ENCODE measurements around the gene CELF3.
A peak's percentile ranks its signal among the peaks of the same experiment; 100 is the strongest.
"Not testable (repeated sequence)": the region's sequence is repeated elsewhere in the genome, so short reads cannot be mapped to it uniquely, and the experiment has no call there.

The CELF3 gene

GRCh38 chr1:151693057-151693651 lies 23.4 kb downstream of the CELF3 start:
- peak; percentile 26 for DNase-seq

DNA sequence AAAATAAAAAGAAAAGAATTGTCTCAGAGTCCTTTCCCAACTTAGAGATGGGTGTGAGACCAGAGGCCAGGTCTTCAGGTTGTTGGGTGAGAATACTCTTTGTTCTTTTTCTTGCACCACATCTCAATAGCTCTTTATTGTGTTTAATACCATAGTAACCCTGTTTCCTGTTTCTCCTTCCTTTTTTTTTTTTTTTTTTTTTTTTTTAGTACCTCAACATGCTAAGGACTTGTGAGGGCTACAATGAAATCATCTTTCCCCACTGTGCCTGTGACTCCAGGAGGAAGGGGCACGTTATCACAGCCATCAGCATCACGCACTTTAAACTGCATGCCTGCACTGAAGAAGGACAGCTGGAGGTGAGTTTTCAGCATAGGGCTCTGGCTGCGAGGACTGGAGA lies 24.4 kb downstream of the CELF3 start:
- DNase-seq = no peak

DNA sequence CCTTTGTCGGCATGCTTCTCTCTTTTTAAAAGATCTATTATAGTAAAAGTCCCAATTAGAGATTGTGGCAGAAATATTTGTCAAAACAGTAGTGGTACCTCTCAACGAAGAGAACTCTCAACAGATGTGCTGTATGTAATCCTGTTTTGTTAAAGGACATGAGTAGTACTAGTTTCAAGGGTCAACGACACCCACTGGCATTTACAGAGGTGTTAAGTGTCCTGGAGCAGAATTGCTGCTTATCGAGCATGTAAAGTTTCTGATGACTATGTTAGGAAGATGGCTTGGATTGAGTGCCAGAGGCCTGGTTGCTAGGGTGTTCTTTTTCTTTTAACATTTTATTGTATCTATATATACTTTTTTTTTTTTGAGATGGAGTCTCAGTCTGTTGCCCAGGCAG lies 27.1 kb downstream of the CELF3 start:
- DNase-seq = no peak

DNA sequence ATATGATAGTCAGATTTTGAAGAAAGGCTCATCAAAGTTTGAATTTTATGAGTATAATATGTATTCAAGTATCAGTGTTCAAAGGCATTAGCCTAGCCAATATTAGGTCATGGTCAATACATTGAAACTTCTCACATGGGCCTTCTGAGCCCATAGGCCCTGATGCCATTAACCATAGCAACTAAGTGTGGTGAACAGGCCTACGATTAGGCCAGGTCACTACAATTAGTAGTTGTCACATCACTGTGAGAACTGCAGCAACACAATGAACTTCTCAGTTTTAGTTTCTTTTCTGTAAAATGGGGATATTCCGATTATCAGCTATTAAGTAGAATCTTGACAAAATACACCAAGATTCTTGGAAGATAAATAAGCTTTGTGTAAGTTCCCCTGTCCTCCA lies 30.0 kb downstream of the CELF3 start:
- DNase-seq = no peak

- no peak for DNase-seq
These were observed 32.5 kb downstream of the CELF3 start for GRCh38 chr1:151684128-151684527.

GRCh38 chr1:151682901-151683300 lies 33.7 kb downstream of the CELF3 start:
- not testable (repeated sequence) for DNase-seq

DNA sequence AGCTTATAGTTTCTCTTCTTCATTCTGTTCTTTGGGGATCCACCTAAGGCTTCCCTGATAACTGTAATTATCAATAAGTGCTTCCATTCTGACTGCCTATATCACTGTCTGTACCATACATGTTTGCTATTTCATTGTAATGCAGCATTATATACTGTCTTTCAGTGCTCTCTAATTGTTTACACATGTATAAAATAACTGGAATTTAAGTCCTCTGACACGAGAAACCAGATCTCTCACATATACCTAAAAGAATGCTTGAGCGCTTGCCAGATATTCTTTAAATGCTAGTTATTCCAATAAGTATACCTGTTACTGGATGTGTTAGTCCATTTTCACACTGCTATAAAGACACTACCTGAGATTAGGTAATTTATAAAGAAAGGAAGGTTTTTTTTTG lies 34.7 kb downstream of the CELF3 start:
- DNase-seq = peak; percentile 11

DNA sequence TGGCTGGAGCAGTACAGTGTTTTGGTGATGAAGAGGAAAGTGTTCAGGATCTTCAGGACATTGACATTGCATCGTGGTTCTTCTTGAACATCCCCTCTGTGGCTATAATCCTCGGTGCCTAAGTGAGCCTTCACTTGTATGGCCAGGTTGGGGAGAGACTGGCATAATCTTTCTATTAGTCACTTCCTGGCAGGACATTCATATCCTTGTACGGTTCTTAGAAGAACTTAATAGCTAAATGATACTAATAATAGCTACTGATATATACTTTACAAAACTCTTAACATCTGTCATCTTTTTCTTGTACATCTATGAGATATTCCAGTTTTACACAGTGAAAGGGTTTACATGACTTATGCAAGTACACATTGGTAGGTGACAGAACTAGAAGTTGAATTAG lies 35.8 kb downstream of the CELF3 start:
- DNase-seq = peak; percentile 93

DNA sequence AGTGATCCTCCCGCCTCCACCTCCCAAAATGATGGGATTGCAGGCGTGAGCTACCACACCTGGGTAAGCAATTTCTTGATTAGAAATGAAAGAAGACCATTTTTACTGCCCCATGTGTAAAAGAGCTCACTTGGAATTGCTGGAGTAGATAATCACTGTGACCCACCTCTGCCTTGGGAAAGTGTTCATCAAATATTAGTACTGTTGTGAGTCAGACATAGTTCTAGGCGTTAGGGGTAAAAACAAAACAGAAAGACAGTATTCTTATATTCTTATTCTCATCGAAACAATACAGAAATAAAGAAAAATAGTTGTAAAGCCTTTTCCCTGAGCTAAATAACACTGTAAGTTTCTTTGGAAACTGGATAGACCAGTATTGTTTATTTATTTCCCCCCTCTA lies 36.2 kb downstream of the CELF3 start:
- DNase-seq = peak; percentile 47

GRCh38 chr1:151673407-151673806 lies 43.2 kb downstream of the CELF3 start:
- no peak for DNase-seq

DNA sequence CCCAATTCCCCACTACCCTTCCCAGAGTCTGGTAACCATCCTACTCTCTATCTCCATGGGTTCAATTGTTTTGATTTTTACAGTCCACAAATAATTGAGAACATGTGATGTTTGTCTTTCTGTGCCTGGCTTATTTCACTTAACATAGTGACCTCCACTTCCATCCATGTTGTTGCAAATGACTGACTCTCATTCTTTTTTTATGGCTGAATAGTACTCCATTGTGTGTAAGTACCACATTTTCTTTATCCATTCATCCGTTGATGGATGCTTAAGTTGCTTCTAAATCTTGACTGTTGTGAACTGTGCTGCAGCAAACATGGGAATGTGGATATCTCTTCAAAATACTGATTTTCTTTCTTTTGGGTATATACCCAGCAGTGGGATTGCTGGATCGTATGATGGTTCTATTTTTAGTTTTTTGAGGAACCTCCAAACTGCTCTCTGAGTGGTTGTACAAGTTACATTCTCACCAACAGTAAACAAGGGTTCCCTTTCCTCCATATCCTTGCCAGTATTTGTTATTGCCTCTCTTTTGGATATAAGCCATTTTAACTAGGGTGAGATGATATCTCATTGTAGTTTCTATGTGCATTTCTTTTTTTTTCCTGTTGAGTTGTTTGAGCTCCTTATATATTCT lies 46.4 kb downstream of the CELF3 start:
- DNase-seq = not testable (repeated sequence)

GRCh38 chr1:151668090-151668489 lies 48.5 kb downstream of the CELF3 start:
- no peak for DNase-seq

- DNase-seq = no peak
These were observed 54.9 kb downstream of the CELF3 start for GRCh38 chr1:151661751-151662150.

DNA sequence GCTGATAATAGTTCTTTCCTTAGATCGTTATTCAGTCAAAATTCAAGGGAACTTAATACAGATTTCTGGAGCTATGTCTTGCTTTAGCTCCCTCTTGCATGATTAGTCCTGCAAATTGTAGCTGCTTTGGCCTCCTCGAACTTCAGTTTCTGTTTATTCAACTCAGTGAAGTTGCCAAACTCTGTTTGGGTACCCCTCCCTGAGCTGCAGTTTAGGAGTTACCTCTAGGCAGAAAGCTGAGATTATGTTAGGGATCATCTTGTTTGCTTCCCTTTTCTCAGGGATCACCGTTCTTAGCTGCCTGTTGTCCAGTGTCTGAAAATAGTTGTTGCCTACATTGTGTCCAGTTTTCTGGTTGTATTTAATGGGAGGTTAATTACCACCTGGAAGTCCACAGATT lies 61.2 kb downstream of the CELF3 start:
- DNase-seq = no peak

DNA sequence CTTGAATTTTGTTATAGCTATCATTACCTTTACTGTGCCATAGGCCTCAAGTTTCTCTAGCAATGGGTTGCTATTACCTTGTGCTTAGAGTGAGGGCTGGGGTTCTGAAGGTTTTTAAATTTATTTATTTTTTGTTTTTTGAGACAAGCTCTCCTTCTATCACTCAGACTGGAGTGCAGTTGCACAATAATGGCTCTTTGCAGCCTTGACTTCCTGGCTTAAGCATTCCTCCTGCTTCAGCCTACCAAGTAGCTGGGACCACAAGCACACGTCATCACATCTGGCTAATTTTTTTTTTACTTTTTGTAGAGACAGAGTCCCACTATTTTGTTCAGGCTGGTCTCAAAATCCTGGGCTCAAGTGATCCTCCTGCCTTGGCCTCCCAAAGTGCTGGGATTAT lies 63.2 kb downstream of the CELF3 start:
- peak; percentile 37 for DNase-seq
